Hepatocyte (in vitro differentiated cells): ENCODE data around the gene SDSL. TPM values are rescaled to one million over a fixed set of nuclear protein-coding genes. Genes with fewer than 3 reads are reported as not detected.
A peak's percentile ranks its signal among the peaks of the same experiment; 100 is the strongest.

Experiments
- DNase-seq: peaks from one replicate; pipeline ENCODE4 v3.0.0-alpha.2; 2016; ENCODE audit warnings: low spot score
- H2AFZ ChIP-seq: fragments of 200-600 bp; sonication (generic); 2 replicates; pipeline ENCODE4 v1.6.0; 2016; ENCODE audit warnings: antibody characterized with exemption, mild to moderate bottlenecking
- H3K27ac ChIP-seq: fragments of 200-600 bp; sonication (generic); 2 replicates; pipeline ENCODE4 v1.5.1; 2016; ENCODE audit warnings: mild to moderate bottlenecking
- H3K27me3 ChIP-seq: fragments of 200-600 bp; sonication (generic); 2 replicates; pipeline ENCODE4 v1.6.1; 2016
- H3K36me3 ChIP-seq: fragments of 200-600 bp; sonication (generic); replicated peaks from 2 replicates; pipeline ENCODE4 v1.5.1; 2016; ENCODE audit warnings: low read depth; ENCODE audit not compliant: insufficient read depth
- H3K4me1 ChIP-seq: fragments of 200-600 bp; sonication (generic); 2 replicates; pipeline ENCODE4 v1.5.1; 2016; ENCODE audit warnings: mild to moderate bottlenecking, moderate library complexity; ENCODE audit not compliant: insufficient read depth
- H3K4me2 ChIP-seq: fragments of 200-600 bp; sonication (generic); 2 replicates; pipeline ENCODE4 v1.6.0; 2016
- H3K4me3 ChIP-seq: fragments of 200-600 bp; sonication (generic); 2 replicates; pipeline ENCODE4 v1.5.1; 2016; ENCODE audit warnings: mild to moderate bottlenecking
- H3K79me2 ChIP-seq: fragments of 200-600 bp; sonication (generic); 2 replicates; pipeline ENCODE4 v1.6.0; 2017; ENCODE audit warnings: mild to moderate bottlenecking
- H3K9me2 ChIP-seq: fragments of 200-600 bp; sonication (generic); replicated peaks from 2 replicates; pipeline ENCODE4 v1.6.0; 2017; ENCODE audit warnings: mild to moderate bottlenecking; ENCODE audit not compliant: insufficient read depth
- H3K9me3 ChIP-seq: fragments of 200-600 bp; sonication (generic); 2 replicates; pipeline ENCODE4 v1.5.1; 2016; ENCODE audit warnings: low read depth, mild to moderate bottlenecking
- H4K20me1 ChIP-seq: fragments of 200-600 bp; sonication (generic); 2 replicates; pipeline ENCODE4 v1.6.0; 2016; ENCODE audit warnings: mild to moderate bottlenecking; ENCODE audit not compliant: insufficient read depth, poor library complexity, severe bottlenecking
- CTCF ChIP-seq: fragments of 200-600 bp; sonication (generic); IDR thresholded peaks from 2 replicates; pipeline ENCODE4 v1.5.1; 2016; ENCODE audit warnings: antibody characterized with exemption, mild to moderate bottlenecking; ENCODE audit not compliant: poor library complexity
- EZH2 ChIP-seq: fragments of 200-600 bp; sonication (generic); IDR thresholded peaks from 2 replicates; pipeline ENCODE4 v1.6.1; 2016; ENCODE audit warnings: antibody characterized with exemption, mild to moderate bottlenecking, borderline replicate concordance
- EZH2phosphoT487 ChIP-seq: fragments of 200-600 bp; sonication (generic); IDR thresholded peaks from one replicate; pipeline ENCODE4 v1.6.1; 2018; ENCODE audit warnings: antibody characterized with exemption, mild to moderate bottlenecking, low read depth, moderate library complexity; ENCODE audit not compliant: unreplicated experiment, severe bottlenecking
- WGBS: methylation state at CpG from one replicate; pipeline ENCODE4 v1.1.6; 2016; ENCODE audit warnings: low lambda C conversion rate; ENCODE audit errors: missing lambda C conversion rate; 5-methylcytosine and 5-hydroxymethylcytosine counted together
- polyA plus RNA-seq: library from polyadenylated mRNA; unstranded; fragments of >200 nt; fragmentation: Nextera tagmentation; extraction: Ambion mirVana; gene quantifications from 2 replicates; pipeline ENCODE4 v1.2.1, GENCODE V29; 2016
- total RNA-seq: library from RNA; depleted of rRNA; stranded (reverse); fragments of >200 nt; gene quantifications from 2 replicates; pipeline ENCODE4 v1.2.3, GENCODE V29; 2014

The SDSL gene
- total and polyA plus RNA-seq, 2 experiments from 2014 or later, result 10.3 to 26.7 TPM

- DNase-seq, result peak; percentile 32
- peak overlapping the region; percentile 85 for H3K27ac ChIP-seq
- H3K27me3 ChIP-seq, result no peaks in the 10 kb centered on the region
- H3K4me1 ChIP-seq, result peaks cover 10% of the 10 kb centered on the region
- H3K4me2 ChIP-seq, result no peak overlapping the region
- no peaks in the 10 kb centered on the region for H3K9me3 ChIP-seq
- peaks cover 3% of the 10 kb centered on the region for H3K79me2 ChIP-seq
- no peaks in the 10 kb centered on the region for H3K36me3 ChIP-seq
- no peak overlapping the region for H2AFZ ChIP-seq
- no peaks in the 10 kb centered on the region for H4K20me1 ChIP-seq
- no peak for TF ChIP-seq EZH2phosphoT487
- TF ChIP-seq EZH2, result no peak
- WGBS, result 74% methylated on average over 2 of the region's 2 CpGs
- no peaks in the 10 kb centered on the region for H3K9me2 ChIP-seq
- H3K4me3 ChIP-seq, result no peak overlapping the region
These were observed 1.1 kb upstream of the SDSL start for GRCh38 chr12:113420996-113421595.

GRCh38 chr12:113422886-113423669, 898 bp downstream of the SDSL start:
- 86% methylated on average over 6 of the region's 6 CpGs for WGBS
- DNase-seq, result no peak
- Histone ChIP-seq H3K79me2 (peaks cover 3% of the 10 kb centered on the region), H3K9me3 (no peaks in the 10 kb centered on the region), H3K4me1 (peaks cover 5% of the 10 kb centered on the region), H3K36me3 (no peaks in the 10 kb centered on the region), H2AFZ (no peak overlapping the region), H4K20me1 (no peaks in the 10 kb centered on the region), H3K4me3 (no peak overlapping the region), H3K27ac (peak overlapping the region; percentile 85), H3K27me3 (no peaks in the 10 kb centered on the region), H3K9me2 (no peaks in the 10 kb centered on the region), H3K4me2 (peak overlapping the region; percentile 75)
- TF ChIP-seq EZH2phosphoT487 (no peak), CTCF (no peak), EZH2 (no peak)

- no peak overlapping the region for H3K4me3 ChIP-seq
- no peak overlapping the region for H3K27ac ChIP-seq
- H2AFZ ChIP-seq, result no peak overlapping the region
- no peak for DNase-seq
- no peak overlapping the region for H3K4me2 ChIP-seq
- H3K9me2 ChIP-seq, result no peaks in the 10 kb centered on the region
- TF ChIP-seq CTCF, result no peak
- TF ChIP-seq EZH2, result no peak
- TF ChIP-seq EZH2phosphoT487, result no peak
- H3K9me3 ChIP-seq, result no peaks in the 10 kb centered on the region
- H3K27me3 ChIP-seq, result no peaks in the 10 kb centered on the region
- 87% methylated on average over 1 of the region's 1 CpG for WGBS
- H4K20me1 ChIP-seq, result no peaks in the 10 kb centered on the region
- H3K4me1 ChIP-seq, result no peaks in the 10 kb centered on the region
- H3K36me3 ChIP-seq, result no peaks in the 10 kb centered on the region
- H3K79me2 ChIP-seq, result peaks cover 3% of the 10 kb centered on the region
These were observed 2.3 kb downstream of the SDSL start for GRCh38 chr12:113424456-113424855.
